H9 (cell line): ENCODE data around the gene FERMT2. TPM values are rescaled to one million over a fixed set of nuclear protein-coding genes. Genes with fewer than 3 reads are reported as not detected.

ENCODE experiments used
- DNase-seq: peaks from one replicate; pipeline ENCODE4 v3.0.0-alpha.2; 2017
- H2AFZ ChIP-seq: one replicate; pipeline ENCODE4 v1.6.1; 2013; ENCODE audit warnings: mild to moderate bottlenecking, low read length, control low read depth, moderate library complexity
- H2AK5ac ChIP-seq: 2 replicates; pipeline ENCODE4 v1.6.1; 2013; ENCODE audit warnings: low read length, control low read depth, mixed read lengths; ENCODE audit not compliant: insufficient read length
- H2BK120ac ChIP-seq: one replicate; pipeline ENCODE4 v1.6.1; 2013; ENCODE audit warnings: low read depth, mild to moderate bottlenecking, low read length, control low read depth, inconsistent platforms; ENCODE audit not compliant: poor library complexity, severe bottlenecking
- H2BK12ac ChIP-seq: 2 replicates; pipeline ENCODE4 v1.6.1; 2013; ENCODE audit warnings: low read length, control low read depth, mixed read lengths, low read depth; ENCODE audit not compliant: insufficient read length
- H2BK15ac ChIP-seq: 2 replicates; pipeline ENCODE4 v1.6.1; 2013; ENCODE audit warnings: low read depth, low read length, control low read depth
- H2BK20ac ChIP-seq: one replicate; pipeline ENCODE4 v1.6.1; 2013; ENCODE audit warnings: low read depth, mild to moderate bottlenecking, low read length, control low read depth, inconsistent platforms; ENCODE audit not compliant: poor library complexity, severe bottlenecking
- H2BK5ac ChIP-seq: 2 replicates; pipeline ENCODE4 v1.6.1; 2013; ENCODE audit warnings: low read length, control low read depth, mixed read lengths; ENCODE audit not compliant: insufficient read length
- H3K14ac ChIP-seq: 2 replicates; pipeline ENCODE4 v1.6.1; 2013; ENCODE audit warnings: low read length, control low read depth; ENCODE audit not compliant: insufficient read depth
- H3K18ac ChIP-seq: 2 replicates; pipeline ENCODE4 v1.6.1; 2013; ENCODE audit warnings: low read depth, mild to moderate bottlenecking, mixed read lengths, low read length, control low read depth; ENCODE audit not compliant: insufficient read length
- H3K23ac ChIP-seq: 2 replicates; pipeline ENCODE4 v1.6.1; 2013; ENCODE audit warnings: low read length, control low read depth, mixed read lengths, low read depth; ENCODE audit not compliant: insufficient read length
- H3K23me2 ChIP-seq: 2 replicates; pipeline ENCODE4 v1.6.1; 2013; ENCODE audit warnings: low read depth, mild to moderate bottlenecking, mixed read lengths, low read length, control low read depth; ENCODE audit not compliant: insufficient read length, poor library complexity, severe bottlenecking
- H3K27ac ChIP-seq: 2 replicates; pipeline ENCODE4 v1.5.1; 2013; ENCODE audit warnings: low read length, control low read depth, mixed read lengths, low read depth; ENCODE audit not compliant: insufficient read length
- H3K27me3 ChIP-seq: 2 replicates; pipeline ENCODE4 v1.6.1; 2013; ENCODE audit warnings: low read length, control low read depth, inconsistent platforms; ENCODE audit not compliant: insufficient read depth
- H3K4ac ChIP-seq: 2 replicates; pipeline ENCODE4 v1.6.1; 2013; ENCODE audit warnings: low read depth, mild to moderate bottlenecking, control low read depth, inconsistent platforms, low read length, moderate library complexity
- H3K4me1 ChIP-seq: 2 replicates; pipeline ENCODE4 v1.6.1; 2013; ENCODE audit warnings: low read length, control low read depth, inconsistent platforms; ENCODE audit not compliant: insufficient read depth
- H3K4me2 ChIP-seq: 2 replicates; pipeline ENCODE4 v1.6.1; 2013; ENCODE audit warnings: low read length, control low read depth, mixed read lengths; ENCODE audit not compliant: insufficient read length, insufficient read depth
- H3K56ac ChIP-seq: 2 replicates; pipeline ENCODE4 v1.6.1; 2013; ENCODE audit warnings: low read depth, mild to moderate bottlenecking, mixed read lengths, low read length, control low read depth; ENCODE audit not compliant: insufficient read length
- H3K79me1 ChIP-seq: 2 replicates; pipeline ENCODE4 v1.6.1; 2013; ENCODE audit warnings: low read depth, mild to moderate bottlenecking, moderate library complexity, low read length, control low read depth, inconsistent platforms; ENCODE audit not compliant: insufficient read depth, poor library complexity, severe bottlenecking
- H3K79me2 ChIP-seq: 2 replicates; pipeline ENCODE4 v1.6.1; 2013; ENCODE audit warnings: low read length, control low read depth, inconsistent platforms; ENCODE audit not compliant: insufficient read depth
- H3K9ac ChIP-seq: 2 replicates; pipeline ENCODE4 v1.6.1; 2013; ENCODE audit warnings: low read length, control low read depth, mixed read lengths; ENCODE audit not compliant: insufficient read length; ENCODE audit errors: extremely low read depth
- H3K9me3 ChIP-seq: one replicate; pipeline ENCODE4 v1.6.1; 2013; ENCODE audit warnings: low read depth, low read length, inconsistent platforms; ENCODE audit not compliant: control insufficient read depth
- H3T11ph ChIP-seq: one replicate; pipeline ENCODE4 v1.6.1; 2013; ENCODE audit warnings: mild to moderate bottlenecking, low read length, control low read depth, inconsistent platforms
- H4K20me1 ChIP-seq: one replicate; pipeline ENCODE4 v1.6.1; 2013; ENCODE audit not compliant: control insufficient read depth, insufficient read length, insufficient read depth
- H4K5ac ChIP-seq: 2 replicates; pipeline ENCODE4 v1.6.1; 2013; ENCODE audit warnings: low read depth, mild to moderate bottlenecking, mixed read lengths, low read length, control low read depth; ENCODE audit not compliant: insufficient read length
- H4K8ac ChIP-seq: replicated peaks from 2 replicates; pipeline ENCODE4 v1.6.1; 2013; ENCODE audit warnings: low read length, control low read depth, mixed read lengths, low read depth; ENCODE audit not compliant: insufficient read length
- H4K91ac ChIP-seq: 2 replicates; pipeline ENCODE4 v1.6.1; 2013; ENCODE audit warnings: low read depth, mild to moderate bottlenecking, moderate library complexity, mixed read lengths, low read length, control low read depth; ENCODE audit not compliant: insufficient read length
- H3K27ac Mint-ChIP-seq, 3 experiments: 2 replicates in 2 of 3; 3 replicates in 1 of 3; pipeline ENCODE4 v1.8.0; 2020 to 2021; ENCODE audit warnings: mixed read lengths in 3 of 3, mild to moderate bottlenecking in 1 of 3, moderate library complexity in 1 of 3
- H3K27me3 Mint-ChIP-seq: 2 replicates; pipeline ENCODE4 v1.8.0; 2021; ENCODE audit warnings: low read depth, mild to moderate bottlenecking, moderate library complexity, mixed read lengths
- H3K36me3 Mint-ChIP-seq, 3 experiments: 2 replicates in 2 of 3; 3 replicates in 1 of 3; pipeline ENCODE4 v1.8.0; 2020 to 2021; ENCODE audit warnings: low read depth in 3 of 3, mixed read lengths in 3 of 3; ENCODE audit not compliant: insufficient read depth in 1 of 3
- H3K4me1 Mint-ChIP-seq, 2 experiments: 2 replicates each; pipeline ENCODE4 v1.8.0; 2020; ENCODE audit warnings: mixed read lengths in 2 of 2
- H3K4me3 Mint-ChIP-seq, 2 experiments: 2 replicates in 1 of 2; 3 replicates in 1 of 2; pipeline ENCODE4 v1.8.0; 2020 to 2021; ENCODE audit warnings: mild to moderate bottlenecking in 2 of 2, mixed read lengths in 2 of 2, moderate library complexity in 1 of 2
- H3K9me3 Mint-ChIP-seq, 2 experiments: 2 replicates in 1 of 2; 3 replicates in 1 of 2; pipeline ENCODE4 v1.8.0; 2020; ENCODE audit warnings: mild to moderate bottlenecking in 2 of 2, mixed read lengths in 2 of 2, moderate library complexity in 1 of 2
- WGBS: extraction: QIAGEN DNeasy Blood & Tissue Kit; methylation state at CpG from one replicate; pipeline ENCODE4 v1.1.7; 2013; ENCODE audit warnings: missing lambda C conversion rate, low lambda C conversion rate, mixed read lengths; ENCODE audit not compliant: insufficient read length; ENCODE audit errors: extremely low coverage; 5-methylcytosine and 5-hydroxymethylcytosine counted together
- total RNA-seq: library from RNA; stranded (reverse); gene quantifications from 2 replicates; pipeline ENCODE4 v1.2.1, GENCODE V29; 2021
- TF ChIP-seq, protein P1 (sequence below): fragments of 200-600 bp; sonication (generic); conservative IDR thresholded peaks from 3 replicates; pipeline ENCODE4 v1.8.0; 2021; ENCODE audit warnings: antibody characterized with exemption, mild to moderate bottlenecking

Gene FERMT2
- total RNA-seq, 1 experiment from 2014 or later = 128 TPM

DNA sequence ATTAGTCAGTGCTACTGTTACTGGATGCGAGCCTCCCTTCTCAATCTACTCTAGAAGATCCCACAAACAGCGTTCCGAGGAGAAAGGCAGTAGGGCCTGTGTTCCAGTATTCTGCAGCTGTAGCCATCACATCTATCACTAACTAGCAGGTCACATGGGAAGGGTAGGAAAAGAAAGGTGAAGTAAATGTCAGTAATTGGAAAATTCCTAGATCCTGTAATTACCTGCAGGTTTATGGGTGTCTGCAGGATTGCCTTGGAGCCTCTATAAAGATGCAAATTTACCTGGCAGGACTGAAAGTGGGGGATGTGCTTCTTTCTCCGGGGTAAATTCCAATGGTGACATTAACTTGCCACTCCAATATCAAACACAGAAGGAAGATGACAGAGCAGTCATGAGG, 77.8 kb downstream of the FERMT2 start:
- no peaks in the 10 kb centered on the region for H3K79me2 ChIP-seq
- H3K27me3 Mint-ChIP-seq = no peaks in the 10 kb centered on the region
- H3K36me3 Mint-ChIP-seq = peaks cover 16 to 55% (median 36%) of the 10 kb centered on the region in 3 experiments; a peak in 6 of 7 replicates
- TF ChIP-seq, protein P1, sequence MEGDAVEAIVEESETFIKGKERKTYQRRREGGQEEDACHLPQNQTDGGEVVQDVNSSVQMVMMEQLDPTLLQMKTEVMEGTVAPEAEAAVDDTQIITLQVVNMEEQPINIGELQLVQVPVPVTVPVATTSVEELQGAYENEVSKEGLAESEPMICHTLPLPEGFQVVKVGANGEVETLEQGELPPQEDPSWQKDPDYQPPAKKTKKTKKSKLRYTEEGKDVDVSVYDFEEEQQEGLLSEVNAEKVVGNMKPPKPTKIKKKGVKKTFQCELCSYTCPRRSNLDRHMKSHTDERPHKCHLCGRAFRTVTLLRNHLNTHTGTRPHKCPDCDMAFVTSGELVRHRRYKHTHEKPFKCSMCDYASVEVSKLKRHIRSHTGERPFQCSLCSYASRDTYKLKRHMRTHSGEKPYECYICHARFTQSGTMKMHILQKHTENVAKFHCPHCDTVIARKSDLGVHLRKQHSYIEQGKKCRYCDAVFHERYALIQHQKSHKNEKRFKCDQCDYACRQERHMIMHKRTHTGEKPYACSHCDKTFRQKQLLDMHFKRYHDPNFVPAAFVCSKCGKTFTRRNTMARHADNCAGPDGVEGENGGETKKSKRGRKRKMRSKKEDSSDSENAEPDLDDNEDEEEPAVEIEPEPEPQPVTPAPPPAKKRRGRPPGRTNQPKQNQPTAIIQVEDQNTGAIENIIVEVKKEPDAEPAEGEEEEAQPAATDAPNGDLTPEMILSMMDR = no peak
- DNase-seq = no peak
- peak overlapping the region; percentile 41 for H3K4me2 ChIP-seq
- H3K23ac ChIP-seq = no peak overlapping the region
- peaks cover 43 to 52% of the 10 kb centered on the region in 2 experiments for H3K4me1 Mint-ChIP-seq
- H4K91ac ChIP-seq = no peak overlapping the region
- H2BK15ac ChIP-seq = no peak overlapping the region
- H3K14ac ChIP-seq = no peak overlapping the region
- no peaks in the 10 kb centered on the region for H3K27me3 ChIP-seq
- no peak overlapping the region for H4K5ac ChIP-seq
- no peak overlapping the region for H2BK5ac ChIP-seq
- no peak overlapping the region for H3T11ph ChIP-seq
- H3K9ac ChIP-seq = no peak overlapping the region
- H3K18ac ChIP-seq = no peak overlapping the region
- H2BK12ac ChIP-seq = no peak overlapping the region
- H3K27ac Mint-ChIP-seq = peak overlapping the region; percentile 35 to 90 (median 79)
- no peak overlapping the region for H3K4ac ChIP-seq
- H3K4me3 Mint-ChIP-seq = peak overlapping the region in 1 of 2 experiments; percentile 57; a peak in 4 of 5 replicates
- H2BK120ac ChIP-seq = no peak overlapping the region
- peak overlapping the region; percentile 11 for H3K27ac ChIP-seq
- no CpG with 5 or more reads among the region's 4 CpGs for WGBS
- H3K9me3 Mint-ChIP-seq = no peaks in the 10 kb centered on the region
- no peak overlapping the region for H3K56ac ChIP-seq
- no peak overlapping the region for H4K8ac ChIP-seq
- no peaks in the 10 kb centered on the region for H3K79me1 ChIP-seq
- no peaks in the 10 kb centered on the region for H3K9me3 ChIP-seq
- no peaks in the 10 kb centered on the region for H4K20me1 ChIP-seq
- no peak overlapping the region for H2BK20ac ChIP-seq
- H2AFZ ChIP-seq = no peak overlapping the region
- peaks cover 6% of the 10 kb centered on the region; the same call in 1 of the 2 replicates for H3K4me1 ChIP-seq
- no peak overlapping the region for H2AK5ac ChIP-seq
- H3K23me2 ChIP-seq = no peaks in the 10 kb centered on the region
